Measurements from ENCODE around the gene BMPER. TPM values are rescaled to one million over a fixed set of nuclear protein-coding genes. Genes with fewer than 3 reads are reported as not detected.

Gene BMPER
- total RNA-seq, 3 donors from 2014 or later (not counting 1 experiment from before 2014, with no cell fraction given): 0.32 to 0.64 (median 0.50) TPM

GRCh38 chr7:33885290-33886148 is 19.8 kb upstream of the BMPER start:
- Mint-ChIP-seq H3K4me3 (no peak overlapping the region), H3K36me3 (no peaks in the 10 kb centered on the region)
- ATAC-seq: no peak

GRCh38 chr7:33886149-33886623 is 19.2 kb upstream of the BMPER start:
- Histone ChIP-seq H3K9me3 (ENCODE audit: control insufficient read depth, insufficient read depth, low read length) (no peaks in the 10 kb centered on the region), H3K27ac (ENCODE audit: low read length) (no peak overlapping the region), H3K4me3 (ENCODE audit: low read length) (no peak overlapping the region), H3K36me3 (ENCODE audit: control insufficient read depth, insufficient read depth, low read length) (no peaks in the 10 kb centered on the region), H3K27me3 (ENCODE audit: control insufficient read depth, insufficient read depth, low read length) (no peaks in the 10 kb centered on the region), H3K4me1 (ENCODE audit: control insufficient read depth, insufficient read depth, low read length) (no peaks in the 10 kb centered on the region)
- WGBS (ENCODE audit: insufficient coverage): 96% methylated on average over 4 of the region's 5 CpGs
- no peak for DNase-seq
- Mint-ChIP-seq H3K27ac (no peak overlapping the region), H3K9me3 (no peaks in the 10 kb centered on the region), H3K4me1 (peaks cover 0 to 6% of the 10 kb centered on the region in 2 donors), H3K27me3 (ENCODE audit: low read depth in 2 of 2) (peaks cover 3 to 5% of the 10 kb centered on the region in 2 donors), H3K36me3 (no peaks in the 10 kb centered on the region), H3K4me3 (no peak overlapping the region)
- intact Hi-C loops (cut with micrococcal nuclease): no loop called here
- no peak for ATAC-seq
- no peak for TF ChIP-seq CTCF (IDR thresholded peaks at IDR 0.05)

More at GRCh38 chr7:33885290-33886148, 19.8 kb upstream of the BMPER start:
- WGBS (ENCODE audit: insufficient coverage): 76% methylated on average over 2 of the region's 4 CpGs
- Mint-ChIP-seq H3K9me3 (no peaks in the 10 kb centered on the region), H3K27me3 (ENCODE audit: low read depth in 2 of 2) (peaks cover 7% of the 10 kb centered on the region in 2 donors), H3K4me1 (peaks cover 0 to 6% of the 10 kb centered on the region in 2 donors), H3K27ac (no peak overlapping the region)
- intact Hi-C loops (cut with micrococcal nuclease): no loop called here
- no peak for TF ChIP-seq CTCF (IDR thresholded peaks at IDR 0.05)
- Histone ChIP-seq H3K4me3 (ENCODE audit: low read length) (no peak overlapping the region), H3K27me3 (ENCODE audit: control insufficient read depth, insufficient read depth, low read length) (no peaks in the 10 kb centered on the region), H3K4me1 (ENCODE audit: control insufficient read depth, insufficient read depth, low read length) (no peaks in the 10 kb centered on the region), H3K27ac (ENCODE audit: low read length) (no peak overlapping the region), H3K36me3 (ENCODE audit: control insufficient read depth, insufficient read depth, low read length) (no peaks in the 10 kb centered on the region), H3K9me3 (ENCODE audit: control insufficient read depth, insufficient read depth, low read length) (no peaks in the 10 kb centered on the region)
- DNase-seq: no peak

- no peak overlapping the region for H3K4me3 Mint-ChIP-seq
- no peak overlapping the region for H3K27ac ChIP-seq (ENCODE audit: low read length)
- no peaks in the 10 kb centered on the region for H3K36me3 Mint-ChIP-seq
- no peaks in the 10 kb centered on the region for H3K4me1 ChIP-seq (ENCODE audit: control insufficient read depth, insufficient read depth, low read length)
- TF ChIP-seq CTCF (IDR thresholded peaks at IDR 0.05): no peak
- H3K4me3 ChIP-seq (ENCODE audit: low read length): no peak overlapping the region
- H3K27me3 ChIP-seq (ENCODE audit: control insufficient read depth, insufficient read depth, low read length): no peaks in the 10 kb centered on the region
- H3K9me3 ChIP-seq (ENCODE audit: control insufficient read depth, insufficient read depth, low read length): no peaks in the 10 kb centered on the region
- intact Hi-C loops (cut with micrococcal nuclease): no loop called here
- no peak overlapping the region for H3K27ac Mint-ChIP-seq
- H3K4me1 Mint-ChIP-seq: peaks cover 0 to 6% of the 10 kb centered on the region in 2 donors
- no peaks in the 10 kb centered on the region for H3K36me3 ChIP-seq (ENCODE audit: control insufficient read depth, insufficient read depth, low read length)
- 81% methylated on average over 5 of the region's 5 CpGs for WGBS (ENCODE audit: insufficient coverage)
- H3K9me3 Mint-ChIP-seq: no peaks in the 10 kb centered on the region
- H3K27me3 Mint-ChIP-seq (ENCODE audit: low read depth in 2 of 2): peaks cover 0 to 5% of the 10 kb centered on the region in 2 donors
- ATAC-seq (no peak), DNase-seq (no peak)
These were observed 17.9 kb upstream of the BMPER start for GRCh38 chr7:33887266-33887975.
